Activated naive CD4-positive, alpha-beta T cell (primary cell): ENCODE results near the gene CDCP2.

Experiments
- DNase-seq, 4 experiments: peaks; one replicate each; lab custom pipeline; 2025; lab: John Stamatoyannopoulos, UW

CDCP2 gene

GRCh38 chr1:54091666-54092065 lies 61.1 kb downstream of the CDCP2 start:
- no peak for DNase-seq

- no peak for DNase-seq
Measured at GRCh38 chr1:54088385-54088784, 64.4 kb downstream of the CDCP2 start.

DNA sequence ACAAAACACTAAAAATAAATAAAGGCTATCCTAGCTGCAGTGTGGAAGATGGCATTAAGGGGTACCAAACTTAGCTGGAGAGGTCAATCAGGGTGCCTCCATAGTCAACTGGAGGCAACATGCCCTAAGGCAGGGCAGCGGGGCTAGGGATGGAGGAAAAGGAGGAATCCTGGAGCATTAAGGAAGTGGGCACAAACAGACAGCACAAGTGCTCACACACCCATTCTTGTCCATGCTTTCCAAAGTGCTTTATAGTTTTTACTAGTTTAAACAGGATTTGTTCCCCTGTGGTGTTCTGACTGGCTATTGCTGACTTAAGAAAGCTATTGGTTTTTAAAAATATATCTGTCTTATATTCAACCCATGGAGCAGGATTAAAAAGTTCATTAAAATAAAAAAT lies 66.0 kb downstream of the CDCP2 start:
- DNase-seq, result no peak

- DNase-seq, result no peak
Measured at GRCh38 chr1:54084794-54085193, 68.0 kb downstream of the CDCP2 start.
